GM12874 (cell line): ENCODE results near the gene UBE2F.

Source experiments
- CTCF ChIP-seq: IDR thresholded peaks from 2 replicates; pipeline ENCODE4 v1.5.1; 2011; ENCODE audit warnings: low read depth, mild to moderate bottlenecking, control low read depth, low read length, moderate library complexity; ENCODE audit not compliant: insufficient read depth

Gene UBE2F

GRCh38 chr2:237966565-237967462 is at the start of gene UBE2F:
Gene UBE2F (plus strand): TSS chr2:237967014. CDS start chr2:237973108, 6,094 bp downstream.
- no peak for TF ChIP-seq CTCF

- TF ChIP-seq CTCF = no peak
These were observed 49.0 kb upstream of the UBE2F start for GRCh38 chr2:237917696-237918374.

- no peak for TF ChIP-seq CTCF
These were observed 47.2 kb upstream of the UBE2F start for GRCh38 chr2:237919593-237919992.

- no peak for TF ChIP-seq CTCF
These were observed 46.1 kb upstream of the UBE2F start for GRCh38 chr2:237920673-237921072.

GRCh38 chr2:237921967-237922492 is 44.8 kb upstream of the UBE2F start:
- TF ChIP-seq CTCF = no peak

GRCh38 chr2:237922641-237923361 is 44.0 kb upstream of the UBE2F start:
- TF ChIP-seq CTCF = no peak
